Right renal cortex interstitium (tissue), 3 donors: ENCODE data around the gene ACAP2. TPM values are rescaled to one million over a fixed set of nuclear protein-coding genes. Genes with fewer than 3 reads are reported as not detected.
"Not testable (repeated sequence)": the region's sequence is repeated elsewhere in the genome, so short reads cannot be mapped to it uniquely, and the experiment has no call there.

Experiments used
- DNase-seq, 3 donors: peaks; one replicate each; pipeline ENCODE4 v3.0.0-alpha.2; 2013; ENCODE audit warnings: low read depth in 3 of 3, low spot score in 2 of 3
- polyA plus RNA-seq, 3 donors: library from polyadenylated mRNA; unstranded; fragments of 120-200 nt; gene quantifications; one replicate each; pipeline ENCODE4 v1.2.1, GENCODE V29; 2013; ENCODE audit not compliant: insufficient read length in 3 of 3

The ACAP2 gene
- polyA plus RNA-seq, 3 donors, result 30.2 to 34.7 (median 31.8) TPM

GRCh38 chr3:195249057-195249770, 193.6 kb downstream of the ACAP2 start:
- no peak for DNase-seq

- no peak for DNase-seq
These were observed 194.5 kb downstream of the ACAP2 start for GRCh38 chr3:195248281-195248680.

- no peak for DNase-seq
These were observed 195.0 kb downstream of the ACAP2 start for GRCh38 chr3:195247863-195248189.

GRCh38 chr3:195247086-195247862, 195.5 kb downstream of the ACAP2 start:
- DNase-seq, result no peak

- no peak for DNase-seq
These were observed 196.2 kb downstream of the ACAP2 start for GRCh38 chr3:195246581-195246995.

GRCh38 chr3:195245531-195245951, 197.3 kb downstream of the ACAP2 start:
- no peak for DNase-seq

GRCh38 chr3:195241592-195242355, 201.0 kb downstream of the ACAP2 start:
- no peak for DNase-seq

GRCh38 chr3:195240939-195241338, 201.9 kb downstream of the ACAP2 start:
- DNase-seq, result no peak

- DNase-seq, result no peak
These were observed 202.6 kb downstream of the ACAP2 start for GRCh38 chr3:195240171-195240701.

GRCh38 chr3:195239121-195239520, 203.7 kb downstream of the ACAP2 start:
- DNase-seq, result no peak

GRCh38 chr3:195238586-195239118, 204.2 kb downstream of the ACAP2 start:
- no peak for DNase-seq

GRCh38 chr3:195238081-195238571, 204.7 kb downstream of the ACAP2 start:
- no peak for DNase-seq

GRCh38 chr3:195236801-195237570, 205.8 kb downstream of the ACAP2 start:
- no peak for DNase-seq

GRCh38 chr3:195236076-195236798, 206.6 kb downstream of the ACAP2 start:
- DNase-seq, result no peak

- no peak for DNase-seq
These were observed 212.6 kb downstream of the ACAP2 start for GRCh38 chr3:195230244-195230643.

- not testable (repeated sequence) for DNase-seq
These were observed 213.9 kb downstream of the ACAP2 start for GRCh38 chr3:195228886-195229285.

GRCh38 chr3:195227871-195228270, 214.9 kb downstream of the ACAP2 start:
- no peak for DNase-seq

- DNase-seq, result no peak
These were observed 215.8 kb downstream of the ACAP2 start for GRCh38 chr3:195226900-195227447.

- DNase-seq, result no peak
These were observed 216.4 kb downstream of the ACAP2 start for GRCh38 chr3:195226445-195226844.
